HCT116 (cell line): Measurements from ENCODE around the gene UBR3. TPM values are rescaled to one million over a fixed set of nuclear protein-coding genes. Genes with fewer than 3 reads are reported as not detected.

Experiments used
- ATAC-seq: fragments of 200-7000 bp; cut with Tn5 transposase; 2 replicates; pipeline ENCODE4 v1.9.1; 2020; ENCODE audit warnings: mild to moderate bottlenecking, moderate library complexity
- BruUV-seq: library from RNA; stranded (reverse); fragments of 400-500 nt; replicated peaks from 2 replicates; lab custom pipeline; 2021; lab: Mats Ljungman, UMichigan
- CTCF ChIA-PET: fragments of 300-600 bp; sonication (Branson Sonifier 250); formaldehyde crosslinking; loops from one replicate; lab custom pipeline; 2021; ENCODE audit warnings: antibody characterized with exemption; lab: Charles Lee
- POLR2A ChIA-PET: fragments of 300-600, 350-600 bp; sonication (Branson Sonifier 250); formaldehyde crosslinking; loops from one replicate; lab custom pipeline; 2021; ENCODE audit warnings: antibody characterized with exemption; lab: Charles Lee
- RAD21 ChIA-PET, 2 experiments: fragments of 300-600 bp; sonication (Branson Sonifier 250); formaldehyde crosslinking; loops; one replicate each; lab custom pipeline; 2023; ENCODE audit warnings: low total read pairs in 2 of 2; ENCODE audit not compliant: uncharacterized antibody in 2 of 2, unreplicated experiment in 2 of 2, low non-redundant PET in 1 of 2; lab: Charles Lee
- DNase-seq: peaks from one replicate; pipeline ENCODE4 v3.0.0-alpha.2; 2010; ENCODE audit warnings: low read depth, low spot score
- H2AFZ ChIP-seq: fragments of 200-600 bp; shearing (Covaris generic), sonication (generic); 2 replicates; pipeline ENCODE4 v1.6.1; 2017; ENCODE audit warnings: low read depth, mixed run types, mixed read lengths, antibody characterized with exemption, low read length; ENCODE audit not compliant: poor library complexity, severe bottlenecking
- H3K27ac ChIP-seq: 2 replicates; pipeline ENCODE4 v1.5.1; 2012; ENCODE audit warnings: low read depth, low read length
- H3K27me3 ChIP-seq: fragments of 200-600 bp; sonication (generic); 2 replicates; pipeline ENCODE4 v1.6.1; 2016; ENCODE audit warnings: mixed run types, low read length, mixed read lengths; ENCODE audit not compliant: insufficient read depth
- H3K36me3 ChIP-seq, 2 experiments: fragments of 200-500 bp in 1 of 2; fragments of 200-600 bp in 1 of 2; sonication (Bioruptor generic) in 1 of 2; sonication (generic) in 1 of 2; 2 replicates each; pipeline versions ENCODE4 v1.5.1 to v1.6.1; 2014 to 2016; ENCODE audit warnings: low read length in 2 of 2, inconsistent platforms in 1 of 2, mixed read lengths in 1 of 2, mixed run types in 1 of 2; ENCODE audit not compliant: insufficient read depth in 2 of 2, control insufficient read depth in 1 of 2
- H3K4me1 ChIP-seq, 2 experiments: fragments of 200-600 bp in 1 of 2; sonication (generic) in 1 of 2; 2 replicates each; pipeline versions ENCODE4 v1.5.1 to v1.6.1; 2012 to 2017; ENCODE audit warnings: low read length in 2 of 2, inconsistent platforms in 1 of 2, mild to moderate bottlenecking in 1 of 2, mixed read lengths in 1 of 2, mixed run types in 1 of 2, moderate library complexity in 1 of 2; ENCODE audit not compliant: insufficient read depth in 2 of 2, control insufficient read depth in 1 of 2
- H3K4me2 ChIP-seq: fragments of 200-600 bp; sonication (generic); 2 replicates; pipeline ENCODE4 v1.6.1; 2017; ENCODE audit warnings: mixed run types, low read length, mixed read lengths
- H3K4me3 ChIP-seq, 2 experiments: fragments of 200-600 bp in 1 of 2; sonication (generic) in 1 of 2; replicated peaks in 1 of 2; 2 replicates each; pipeline ENCODE4 v1.5.1; 2011 to 2016; ENCODE audit warnings: low read length in 2 of 2, control low read depth in 1 of 2, low read depth in 1 of 2, mild to moderate bottlenecking in 1 of 2, mixed read lengths in 1 of 2, mixed run types in 1 of 2
- H3K79me2 ChIP-seq: fragments of 200-600 bp; sonication (generic); 2 replicates; pipeline ENCODE4 v1.6.1; 2017; ENCODE audit warnings: mild to moderate bottlenecking, mixed run types, low read length, moderate library complexity, mixed read lengths; ENCODE audit not compliant: insufficient read depth
- H3K9ac ChIP-seq: fragments of 200-600 bp; sonication (generic); 2 replicates; pipeline ENCODE4 v1.6.1; 2016; ENCODE audit warnings: low read length, mixed read lengths
- H3K9me2 ChIP-seq: fragments of 200-600 bp; sonication (generic), shearing (Covaris generic); 2 replicates; pipeline ENCODE4 v1.6.1; 2017; ENCODE audit warnings: mixed run types, mild to moderate bottlenecking, moderate library complexity; ENCODE audit not compliant: insufficient read depth
- H3K9me3 ChIP-seq, 2 experiments: fragments of 200-500 bp in 1 of 2; fragments of 200-600 bp in 1 of 2; sonication (Bioruptor generic) in 1 of 2; sonication (generic) in 1 of 2; 2 replicates each; pipeline ENCODE4 v1.6.1; 2014 to 2017; ENCODE audit warnings: low read length in 2 of 2, mixed read lengths in 2 of 2, inconsistent platforms in 1 of 2, low read depth in 1 of 2, mild to moderate bottlenecking in 1 of 2, mixed run types in 1 of 2, moderate library complexity in 1 of 2; ENCODE audit not compliant: control insufficient read depth in 1 of 2, insufficient read depth in 1 of 2
- H4K20me1 ChIP-seq: fragments of 200-600 bp; sonication (generic), shearing (Covaris generic); 2 replicates; pipeline ENCODE4 v1.6.1; 2017; ENCODE audit warnings: mixed run types, mild to moderate bottlenecking, moderate library complexity; ENCODE audit not compliant: insufficient read depth
- JUND ChIP-seq: IDR thresholded peaks from 2 replicates; pipeline ENCODE4 v1.6.1; 2012
- MAX ChIP-seq: IDR thresholded peaks from 2 replicates; pipeline ENCODE4 v1.6.1; 2012
- SP1 ChIP-seq: IDR thresholded peaks from 2 replicates; pipeline ENCODE4 v1.6.1; 2012; ENCODE audit warnings: low read depth
- SRF ChIP-seq: IDR thresholded peaks from 2 replicates; pipeline ENCODE4 v1.6.1; 2012; ENCODE audit warnings: low read depth
- ZBTB33 ChIP-seq: IDR thresholded peaks from 2 replicates; pipeline ENCODE4 v1.6.1; 2011; ENCODE audit warnings: mild to moderate bottlenecking, low read length, moderate library complexity; ENCODE audit not compliant: insufficient replicate concordance; ENCODE audit errors: extremely low read depth
- intact Hi-C: fragments of 100-400 bp; cut with micrococcal nuclease; formaldehyde crosslinking; loops from 2 replicates; pipeline ENCODE4 v1.10.0; 2022
- total RNA-seq: library from RNA; stranded (reverse); gene quantifications from one replicate; pipeline ENCODE4 v1.2.1, GENCODE V29; 2021; ENCODE audit not compliant: unreplicated experiment

UBR3 gene
- total RNA-seq, 1 experiment from 2014 or later: 29.5 TPM

- Histone ChIP-seq H3K4me2 (no peak overlapping the region), H3K4me1 (peaks cover 6 to 16% of the 10 kb centered on the region in 2 experiments; a peak in 3 of 4 replicates), H3K9ac (no peak overlapping the region), H3K9me2 (no peaks in the 10 kb centered on the region), H2AFZ (no peak overlapping the region), H3K27me3 (no peaks in the 10 kb centered on the region), H3K4me3 (no peak overlapping the region), H3K9me3 (no peaks in the 10 kb centered on the region), H3K79me2 (peaks cover 41% of the 10 kb centered on the region), H3K36me3 (peaks cover 8 to 11% of the 10 kb centered on the region in 2 experiments; a peak in 2 of 4 replicates), H4K20me1 (0 out of 2 replicates have a peak, but pooled peaks cover 7% of the 10 kb centered on the region), H3K27ac (no peak overlapping the region)
- intact Hi-C loops: no loop called here
- no peak for ATAC-seq
- TF ChIP-seq JUND: no peak
- TF ChIP-seq MAX: no peak
- no peak for TF ChIP-seq SRF
- ChIA-PET POLR2A (no interaction called here), RAD21 (no interaction called here), CTCF (no interaction called here)
- DNase-seq: no peak
- no TSS peak for BruUV-seq
These were observed 29.7 kb upstream of the UBR3 start for GRCh38 chr2:169797601-169798000.

- intact Hi-C loops: no loop called here
- RAD21 ChIA-PET: no interaction called here
- peak overlapping the region; percentile 92 for H3K9ac ChIP-seq
- H3K27me3 ChIP-seq: no peaks in the 10 kb centered on the region
- peak; percentile 2 for ATAC-seq
- peak overlapping the region; percentile 78 for H3K4me2 ChIP-seq
- 0 out of 2 replicates have a peak, but pooled peaks cover 7% of the 10 kb centered on the region for H4K20me1 ChIP-seq
- H2AFZ ChIP-seq: no peak overlapping the region
- TF ChIP-seq MAX: 0 out of 2 replicates have a peak, but pooled peaks have one; percentile 7
- TF ChIP-seq SP1: no peak
- TF ChIP-seq ZBTB33: no peak
- TF ChIP-seq, all 23 proteins: peak for 1
- no TSS peak for BruUV-seq
- no peak for DNase-seq
- H3K9me2 ChIP-seq: no peaks in the 10 kb centered on the region
- peaks cover 49% of the 10 kb centered on the region for H3K79me2 ChIP-seq
- no peaks in the 10 kb centered on the region for H3K9me3 ChIP-seq
- H3K36me3 ChIP-seq: peaks cover 15% of the 10 kb centered on the region in 2 experiments; a peak in 2 of 4 replicates
- POLR2A ChIA-PET: interaction anchor here (0.6 to 2.2 kb wide), 3 partner anchors 8 to 133 kb away, joined by 3 to 7 read pairs (median 5); no protein-coding TSS in a partner anchor
- CTCF ChIA-PET: interaction anchor here (1.0 kb wide), 1 partner anchor 26 kb away, joined by 3 read pairs; the partner anchor contains the start of gene METTL5
- peaks cover 6 to 16% of the 10 kb centered on the region in 2 experiments; a peak in 3 of 4 replicates for H3K4me1 ChIP-seq
- peak overlapping the region; percentile 67 to 76 for H3K4me3 ChIP-seq
- peak overlapping the region; percentile 89 for H3K27ac ChIP-seq
These were observed 28.9 kb upstream of the UBR3 start for GRCh38 chr2:169798397-169798717.
